HTR-8/SVneo (cell line): Measurements from ENCODE around the gene PRPS1L1.

Experiments used
- DNase-seq: peaks from one replicate; pipeline ENCODE4 v3.0.0; 2011; ENCODE audit warnings: low spot score, mixed read lengths; ENCODE audit not compliant: insufficient read length
- FAIRE-seq: peaks from 2 replicates; lab custom pipeline; 2011; peaks lifted over from hg19 to GRCh38; lab: Jason Lieb, UNC

Gene PRPS1L1

GRCh38 chr7:18016547-18017444 lies 10.8 kb downstream of the PRPS1L1 start:
- FAIRE-seq (no peak), DNase-seq (no peak)

- no peak for FAIRE-seq
- no peak for DNase-seq
Observed at GRCh38 chr7:18013936-18014335, 13.7 kb downstream of the PRPS1L1 start.

GRCh38 chr7:18004372-18004771 lies 23.3 kb downstream of the PRPS1L1 start:
- FAIRE-seq (no peak), DNase-seq (no peak)

- DNase-seq (no peak), FAIRE-seq (no peak)
Observed at GRCh38 chr7:18003286-18003994, 24.2 kb downstream of the PRPS1L1 start.

- DNase-seq = no peak
- FAIRE-seq = no peak
Observed at GRCh38 chr7:17998692-17999091, 29.0 kb downstream of the PRPS1L1 start.

GRCh38 chr7:17996442-17997223 lies 31.0 kb downstream of the PRPS1L1 start:
- no peak for DNase-seq
- FAIRE-seq = no peak

GRCh38 chr7:17996040-17996439 lies 31.6 kb downstream of the PRPS1L1 start:
- no peak for FAIRE-seq
- DNase-seq = no peak

GRCh38 chr7:17994079-17994850 lies 33.4 kb downstream of the PRPS1L1 start:
- FAIRE-seq = no peak
- no peak for DNase-seq

- FAIRE-seq (no peak), DNase-seq (no peak)
Observed at GRCh38 chr7:17991866-17992648, 35.6 kb downstream of the PRPS1L1 start.

GRCh38 chr7:17990761-17991160 lies 36.9 kb downstream of the PRPS1L1 start:
- FAIRE-seq (no peak), DNase-seq (no peak)

GRCh38 chr7:17989546-17989945 lies 38.1 kb downstream of the PRPS1L1 start:
- FAIRE-seq = no peak
- DNase-seq = no peak

- DNase-seq (no peak), FAIRE-seq (no peak)
Observed at GRCh38 chr7:17988858-17989257, 38.8 kb downstream of the PRPS1L1 start.

- DNase-seq = no peak
Observed at GRCh38 chr7:17988141-17988540, 39.5 kb downstream of the PRPS1L1 start.

GRCh38 chr7:17986851-17987250 lies 40.8 kb downstream of the PRPS1L1 start:
- FAIRE-seq (peak; percentile 26), DNase-seq (peak; percentile 20)

More at GRCh38 chr7:17988141-17988540, 39.5 kb downstream of the PRPS1L1 start:
- FAIRE-seq = no peak

GRCh38 chr7:17985473-17986239 lies 42.0 kb downstream of the PRPS1L1 start:
- FAIRE-seq (no peak), DNase-seq (no peak)

GRCh38 chr7:17984288-17984687 lies 43.4 kb downstream of the PRPS1L1 start:
- no peak for FAIRE-seq
- DNase-seq = no peak

GRCh38 chr7:17983221-17984062 lies 44.2 kb downstream of the PRPS1L1 start:
- no peak for DNase-seq
- FAIRE-seq = no peak
